ENCODE data around the gene RBM22.

Gene RBM22

GRCh38 chr5:150651924-150652671 is 48.8 kb downstream of the RBM22 start:
- no peak for DNase-seq (ENCODE audit: low read depth)

GRCh38 chr5:150651382-150651781 is 49.5 kb downstream of the RBM22 start:
- DNase-seq (ENCODE audit: low read depth), result no peak

DNA sequence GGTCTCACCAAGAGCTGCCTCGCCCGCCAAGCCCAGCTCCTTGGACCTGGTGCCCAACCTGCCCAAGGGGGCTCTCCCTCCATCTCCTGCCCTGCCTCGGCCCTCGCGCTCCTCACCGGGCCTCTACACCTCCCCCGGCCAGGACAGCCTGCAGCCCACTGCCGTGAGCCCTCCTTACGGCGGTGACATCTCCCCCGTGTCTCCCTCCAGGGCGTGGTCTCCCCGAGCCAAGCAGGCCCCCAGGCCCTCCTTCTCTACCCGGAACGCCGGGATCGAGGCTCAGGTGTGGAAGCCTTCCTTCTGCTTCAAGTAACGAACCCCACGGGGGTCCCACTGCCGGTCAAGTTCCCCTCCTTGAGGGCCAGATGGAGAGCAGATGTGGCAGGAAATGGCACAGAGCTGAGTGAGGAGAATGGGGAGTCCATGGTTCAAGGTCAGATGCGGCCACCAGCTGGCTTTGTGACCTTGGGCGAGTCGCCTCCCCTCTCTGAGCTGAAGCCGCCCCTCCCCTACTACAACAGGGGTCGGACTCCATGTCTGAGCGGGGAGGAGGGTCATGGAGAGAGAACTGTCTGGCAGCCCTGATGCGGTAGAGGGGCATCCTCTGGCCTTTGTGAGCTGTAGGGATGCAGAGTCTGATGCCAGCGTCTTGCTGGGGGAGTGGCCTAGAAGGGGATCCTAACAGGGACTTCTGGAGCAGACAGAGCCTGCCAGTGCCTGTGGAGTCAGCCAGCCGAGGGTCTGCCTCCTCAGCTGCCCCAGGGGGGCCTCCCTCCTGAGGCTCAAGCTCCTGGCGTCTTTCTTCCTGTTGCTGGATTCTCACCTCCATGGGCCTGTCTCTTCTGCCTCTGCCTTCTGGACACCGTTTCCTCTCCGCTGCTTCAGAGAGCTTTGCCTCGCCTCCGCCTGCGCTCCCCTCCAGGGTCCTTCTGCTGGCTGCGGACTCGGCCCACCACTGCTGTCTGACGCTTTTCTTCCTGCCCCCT is 50.5 kb downstream of the RBM22 start:
- DNase-seq (ENCODE audit: low read depth), result no peak

- no peak for DNase-seq (ENCODE audit: low read depth)
These were observed 51.5 kb downstream of the RBM22 start for GRCh38 chr5:150649108-150650020.

DNA sequence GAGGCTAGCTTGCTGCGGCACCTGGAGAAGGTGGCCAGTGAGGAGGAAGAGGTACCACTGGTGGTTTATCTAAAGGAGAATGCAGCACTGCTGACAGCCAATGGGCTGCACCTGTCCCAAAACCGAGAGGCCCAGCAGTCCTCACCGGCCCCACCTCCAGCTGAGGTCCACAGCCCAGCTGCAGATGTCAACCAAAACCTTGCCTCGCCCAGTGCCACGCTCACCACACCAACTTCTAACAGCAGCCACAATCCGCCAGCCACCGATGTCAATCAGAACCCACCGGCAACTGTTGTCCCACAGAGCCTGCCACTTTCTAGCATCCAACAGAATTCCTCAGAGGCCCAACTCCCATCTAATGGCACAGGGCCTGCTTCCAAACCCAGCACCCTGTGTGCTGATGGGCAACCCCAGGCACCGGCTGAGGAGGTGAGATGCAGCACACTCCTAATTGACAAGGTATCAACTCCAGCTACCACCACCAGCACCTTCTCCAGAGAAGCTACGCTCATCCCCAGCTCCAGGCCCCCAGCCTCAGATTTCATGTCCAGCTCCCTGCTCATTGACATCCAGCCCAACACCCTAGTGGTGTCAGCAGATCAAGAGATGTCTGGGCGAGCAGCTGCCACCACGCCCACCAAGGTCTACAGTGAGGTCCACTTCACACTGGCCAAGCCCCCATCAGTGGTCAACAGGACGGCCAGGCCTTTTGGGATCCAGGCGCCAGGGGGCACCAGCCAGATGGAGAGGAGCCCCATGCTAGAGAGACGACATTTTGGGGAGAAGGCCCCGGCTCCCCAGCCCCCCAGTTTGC is 52.4 kb downstream of the RBM22 start:
- no peak for DNase-seq (ENCODE audit: low read depth)

- no peak for DNase-seq (ENCODE audit: low read depth)
These were observed 53.3 kb downstream of the RBM22 start for GRCh38 chr5:150647275-150648251.

DNA sequence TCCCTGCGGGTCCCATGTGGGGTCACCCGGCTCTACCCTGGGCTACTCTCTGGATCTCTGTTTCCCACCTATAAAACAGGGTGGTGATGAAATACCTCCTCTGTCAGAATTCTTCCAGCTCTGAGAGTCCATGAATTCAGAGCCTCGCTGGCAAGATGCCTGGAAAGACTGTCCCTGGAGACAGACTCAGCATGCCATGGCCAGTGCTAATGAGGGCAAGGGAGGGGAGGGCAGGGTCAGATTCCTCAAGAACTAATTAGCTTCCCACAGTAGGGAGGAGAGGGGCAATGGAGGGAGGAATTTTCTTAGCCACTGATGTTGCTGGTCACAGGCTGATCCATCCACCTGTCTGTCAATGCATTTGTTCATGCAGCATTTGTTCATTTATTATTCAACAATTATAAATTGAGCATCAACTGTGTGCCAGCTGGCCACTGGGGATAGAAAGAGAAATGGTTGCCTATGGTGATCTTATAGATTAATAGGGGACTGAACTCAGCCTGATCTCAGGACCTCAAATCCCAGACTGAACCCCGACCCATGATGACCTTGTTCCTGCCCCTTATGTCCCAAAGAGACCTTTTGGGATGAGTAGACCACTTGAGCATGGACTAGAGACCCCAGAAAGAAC is 55.7 kb downstream of the RBM22 start:
- no peak for DNase-seq (ENCODE audit: low read depth)

DNA sequence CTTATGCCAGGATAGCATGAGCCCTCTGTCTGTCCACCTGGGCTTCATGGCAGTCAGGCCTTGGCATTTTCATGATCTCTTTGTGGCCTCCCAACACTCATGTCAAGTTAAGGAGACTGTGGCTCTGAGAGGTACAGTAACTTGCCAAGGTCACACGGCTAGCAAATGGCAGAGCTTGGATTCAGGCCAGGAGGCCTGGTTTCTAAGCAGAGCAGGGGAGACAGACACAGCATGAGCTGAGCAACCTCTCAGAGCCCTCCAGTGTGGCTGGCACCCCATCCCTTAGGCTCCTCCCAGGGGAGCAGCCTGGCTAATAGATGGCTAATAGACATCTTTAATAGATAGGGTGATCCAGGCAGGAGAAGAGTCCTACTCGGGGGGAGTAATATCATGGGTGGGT is 56.3 kb downstream of the RBM22 start:
- no peak for DNase-seq (ENCODE audit: low read depth)

- no peak for DNase-seq (ENCODE audit: low read depth)
These were observed 56.8 kb downstream of the RBM22 start for GRCh38 chr5:150644058-150644457.

GRCh38 chr5:150642991-150643710 is 57.7 kb downstream of the RBM22 start:
- DNase-seq (ENCODE audit: low read depth), result no peak

DNA sequence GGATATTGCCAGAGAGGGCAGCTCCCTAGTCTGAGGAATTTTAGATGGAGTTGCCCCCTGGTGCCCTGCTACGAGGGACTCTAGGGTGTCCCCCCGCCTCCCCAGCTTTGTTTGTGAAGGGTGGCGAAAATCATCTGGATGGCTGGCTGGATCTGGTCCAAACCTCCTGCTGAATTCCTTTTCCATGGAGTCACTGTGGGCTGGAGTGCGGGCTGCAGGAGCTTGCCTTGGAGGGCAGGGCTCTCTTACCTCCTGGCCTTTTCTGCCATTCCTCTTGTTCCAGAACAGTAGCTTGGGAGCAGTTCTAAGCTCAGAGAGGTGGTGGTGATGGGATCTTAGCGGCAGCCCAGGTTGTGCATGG is 58.3 kb downstream of the RBM22 start:
- no peak for DNase-seq (ENCODE audit: low read depth)

GRCh38 chr5:150641824-150642566 is 58.9 kb downstream of the RBM22 start:
- no peak for DNase-seq (ENCODE audit: low read depth)

GRCh38 chr5:150641006-150641570 is 59.8 kb downstream of the RBM22 start:
- DNase-seq (ENCODE audit: low read depth), result no peak
